Stimulated activated CD8-positive, alpha-beta memory T cell treated with anti-CD3 and anti-CD28 coated beads, Interleukin-15, amount 100 ng/mL, for 48 hours (primary cell): ENCODE data around the gene ZCCHC24.
A peak's percentile ranks its signal among the peaks of the same experiment; 100 is the strongest.

Experiments used
- DNase-seq, 2 donors: peaks; one replicate each; pipeline ENCODE4 v3.0.0-alpha.2; 2020; ENCODE audit warnings: low read depth in 2 of 2

The ZCCHC24 gene

DNA sequence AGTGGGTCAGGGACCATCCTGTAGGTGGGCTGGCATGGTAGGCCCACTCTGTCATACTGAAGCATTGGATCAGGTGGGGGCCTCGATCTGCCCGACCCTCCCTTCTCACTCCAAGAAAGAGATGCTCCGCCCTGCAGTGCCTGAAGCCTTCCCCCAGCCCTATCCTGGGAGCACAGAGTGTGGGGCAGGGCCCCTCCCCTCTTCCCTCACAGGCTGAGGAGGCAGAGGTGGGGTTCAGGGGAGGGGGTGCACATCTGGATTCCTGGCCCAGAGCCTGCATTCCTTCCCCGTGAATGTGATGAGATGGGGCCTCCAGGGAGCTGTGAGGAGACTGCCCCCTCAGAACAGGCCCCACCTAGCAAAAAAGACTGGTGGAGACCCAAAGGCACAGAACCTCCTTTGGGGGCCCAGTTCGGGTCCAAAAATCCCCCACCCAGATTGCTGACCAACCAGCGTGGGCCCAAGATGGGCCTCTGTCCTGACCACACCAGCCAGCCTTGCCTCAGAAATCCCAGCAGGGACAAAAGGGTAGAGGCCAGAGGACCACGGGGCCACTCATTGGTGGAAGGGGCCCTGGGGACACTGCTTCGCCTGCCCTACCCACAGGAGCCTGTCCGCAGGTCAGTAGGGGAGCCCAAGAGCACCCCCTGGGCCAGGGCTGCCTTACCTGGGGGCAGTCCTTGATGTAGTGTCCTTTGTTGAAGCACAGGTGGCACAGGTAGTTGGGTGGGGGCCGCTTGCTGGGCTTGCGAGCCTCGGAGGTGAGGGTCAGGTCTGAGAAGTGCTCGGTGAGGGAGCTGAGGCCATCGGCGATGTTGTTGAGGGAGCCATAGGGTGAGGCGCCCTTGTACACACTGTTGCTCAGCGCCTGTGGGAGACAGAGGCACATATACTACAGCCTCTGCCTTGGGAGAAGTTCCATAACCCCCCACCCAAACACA lies 13.3 kb downstream of the ZCCHC24 start:
- DNase-seq, result no peak

DNA sequence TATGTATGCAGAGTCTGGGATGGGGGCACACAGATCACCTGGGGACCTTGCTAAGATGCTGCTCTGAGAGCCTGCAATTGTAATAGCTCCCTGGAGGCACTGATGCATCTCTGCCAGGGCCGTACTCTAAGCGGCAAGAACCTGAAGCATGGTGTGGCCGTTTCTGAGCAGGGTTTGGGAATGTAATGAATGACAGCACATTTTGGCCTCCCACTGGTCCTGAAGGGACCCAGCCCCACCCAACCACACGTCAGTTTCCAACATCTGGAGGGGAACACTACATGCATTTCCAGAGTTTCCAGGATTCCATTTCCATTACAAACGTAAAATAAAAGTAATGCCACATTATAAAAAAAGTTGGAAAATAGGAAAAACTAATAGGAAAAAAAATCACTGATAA lies 14.0 kb downstream of the ZCCHC24 start:
- no peak for DNase-seq

DNA sequence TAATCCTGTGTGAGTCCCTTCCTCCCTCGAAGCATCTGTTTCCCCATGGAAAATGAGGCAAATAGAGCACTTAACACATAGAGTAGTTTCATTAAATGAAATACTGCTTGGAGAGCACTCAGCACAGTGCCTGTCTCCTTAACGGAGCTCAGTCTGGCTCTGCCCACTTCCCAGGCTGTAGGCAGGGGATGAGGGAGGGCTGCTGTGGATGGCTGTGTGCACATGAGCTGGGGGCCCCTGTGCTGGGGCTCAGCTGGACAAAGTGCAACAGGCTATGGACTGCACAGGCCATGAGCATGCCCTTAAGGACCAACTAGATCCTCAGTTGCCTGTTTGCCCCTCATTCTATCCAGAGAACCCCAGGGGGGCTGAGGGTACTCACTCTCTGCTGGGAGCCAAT lies 14.5 kb downstream of the ZCCHC24 start:
- DNase-seq, result no peak

DNA sequence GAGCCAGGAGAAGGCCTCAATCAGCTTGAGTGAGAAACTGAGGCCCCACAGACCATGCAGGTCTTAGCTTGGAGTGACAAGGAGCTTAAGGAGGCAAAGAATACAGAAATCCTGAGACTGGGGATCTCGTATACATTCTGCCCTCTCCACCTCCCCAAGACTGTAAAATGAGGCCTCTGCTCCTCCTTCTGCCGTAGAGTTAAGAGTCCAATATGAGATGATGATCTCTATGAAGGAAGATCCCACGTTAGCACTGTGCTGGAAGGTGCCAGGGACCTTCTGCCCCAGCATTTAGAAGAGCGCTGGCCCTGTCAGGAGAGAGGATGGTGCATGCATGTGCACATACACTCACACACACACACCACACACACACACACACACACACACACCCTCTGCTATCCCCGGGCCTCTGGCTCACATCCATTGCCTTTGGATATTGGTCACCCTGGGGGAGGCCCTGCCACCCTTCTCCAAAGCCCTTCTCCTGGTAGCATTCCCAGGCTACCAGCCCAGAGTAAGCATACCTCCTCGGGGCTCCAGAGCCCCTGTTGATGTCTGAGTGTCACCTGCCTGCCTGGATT lies 15.0 kb downstream of the ZCCHC24 start:
- DNase-seq, result no peak

DNA sequence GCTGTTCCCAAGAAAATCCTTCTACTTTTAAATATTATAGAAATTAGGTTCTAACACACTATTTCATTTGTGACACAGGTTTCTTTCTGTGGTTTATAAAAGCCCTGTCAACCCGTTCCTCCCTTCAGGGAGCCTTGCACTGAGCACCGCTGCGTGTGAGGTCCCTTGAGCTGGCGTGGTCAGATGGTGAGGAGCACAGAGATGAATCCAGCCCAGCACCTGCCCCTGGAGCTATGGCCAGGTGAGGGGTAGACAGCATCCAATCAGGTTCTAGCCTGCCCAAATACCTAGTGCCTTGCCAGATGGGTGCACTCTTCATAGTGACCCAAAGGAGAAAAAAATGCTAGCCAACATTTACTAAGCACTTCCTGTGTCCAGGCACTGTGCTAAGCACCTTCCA lies 15.7 kb downstream of the ZCCHC24 start:
- DNase-seq, result no peak

DNA sequence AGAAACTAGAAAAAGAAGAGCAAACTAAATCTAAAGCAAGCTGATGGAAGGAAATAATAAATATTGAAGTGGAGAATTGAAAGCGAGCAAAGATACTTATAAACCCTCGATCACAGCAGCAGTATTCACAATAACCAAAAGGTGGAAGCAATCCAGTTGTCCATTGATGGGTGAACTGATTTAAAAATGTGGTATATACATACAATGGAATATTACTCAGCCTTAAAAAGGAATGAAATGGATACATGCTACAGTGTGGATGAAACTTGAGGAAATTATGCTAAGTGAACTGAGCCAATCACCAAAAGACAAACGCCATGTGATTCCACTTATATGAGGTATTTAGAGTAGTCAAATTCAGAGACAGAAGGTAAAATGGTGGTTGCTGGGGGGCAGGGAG lies 17.5 kb downstream of the ZCCHC24 start:
- DNase-seq, result no peak

DNA sequence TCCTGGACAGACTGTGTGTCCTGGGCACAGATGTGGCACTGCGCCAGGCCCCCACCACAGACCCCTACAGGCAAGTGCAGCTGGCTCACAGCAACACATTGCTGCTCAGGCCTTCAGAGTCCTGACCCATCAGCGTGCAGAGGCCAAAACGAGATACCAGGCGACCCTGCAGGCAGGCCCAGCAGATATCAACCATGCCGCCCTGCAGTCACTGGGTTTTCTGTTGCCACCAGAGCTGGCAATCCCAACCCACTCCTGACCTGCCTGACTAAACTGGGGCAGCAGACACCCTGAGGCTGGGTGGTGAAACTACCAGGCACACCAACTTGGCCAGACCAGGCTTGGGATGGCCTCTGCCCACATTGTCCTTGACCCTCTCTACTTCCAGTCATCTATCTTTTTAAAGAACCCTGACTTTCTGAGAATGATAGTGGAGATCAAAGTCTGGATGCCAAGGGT lies 20.3 kb downstream of the ZCCHC24 start:
- DNase-seq, result no peak

DNA sequence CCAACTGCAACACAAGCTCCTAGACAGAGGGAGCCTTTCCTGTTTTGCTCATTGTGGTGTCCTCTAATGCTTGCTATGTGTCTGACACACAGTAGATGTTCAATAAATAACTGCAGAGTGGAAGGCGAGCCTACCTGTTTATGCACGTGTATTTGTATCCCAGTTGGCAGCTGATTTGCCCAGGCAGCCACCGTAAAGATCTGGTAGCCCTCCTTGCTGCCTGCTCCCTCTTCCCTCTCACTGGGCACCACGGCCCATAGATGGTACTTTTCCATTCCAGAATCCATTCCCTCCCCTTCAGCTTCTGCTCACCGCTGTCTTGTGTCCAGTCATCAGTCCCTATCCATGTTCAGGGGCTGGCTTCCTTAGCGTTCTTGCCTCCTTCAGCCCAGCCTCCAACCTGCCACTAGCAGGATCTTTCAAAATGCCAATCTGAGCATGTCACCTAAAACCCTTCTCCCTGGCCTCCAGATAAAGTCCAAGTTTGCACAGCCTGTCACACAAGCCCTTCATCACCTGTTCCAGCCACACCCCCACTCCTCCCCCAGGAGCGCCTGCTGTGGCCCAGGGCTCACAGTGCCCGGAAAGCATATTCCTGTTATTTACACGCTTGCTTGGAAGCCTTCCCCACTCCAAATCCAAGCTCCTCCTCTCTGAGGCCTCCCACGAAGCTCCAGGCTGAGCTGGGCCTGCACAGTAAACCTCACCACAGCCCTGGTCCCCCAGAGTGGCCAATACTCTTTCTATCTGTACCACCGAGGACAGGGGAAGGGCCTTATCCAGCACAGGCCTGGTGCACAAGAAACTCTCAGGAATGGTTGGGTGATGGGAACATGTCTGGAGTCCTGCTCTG lies 21.0 kb downstream of the ZCCHC24 start:
- DNase-seq, result no peak

DNA sequence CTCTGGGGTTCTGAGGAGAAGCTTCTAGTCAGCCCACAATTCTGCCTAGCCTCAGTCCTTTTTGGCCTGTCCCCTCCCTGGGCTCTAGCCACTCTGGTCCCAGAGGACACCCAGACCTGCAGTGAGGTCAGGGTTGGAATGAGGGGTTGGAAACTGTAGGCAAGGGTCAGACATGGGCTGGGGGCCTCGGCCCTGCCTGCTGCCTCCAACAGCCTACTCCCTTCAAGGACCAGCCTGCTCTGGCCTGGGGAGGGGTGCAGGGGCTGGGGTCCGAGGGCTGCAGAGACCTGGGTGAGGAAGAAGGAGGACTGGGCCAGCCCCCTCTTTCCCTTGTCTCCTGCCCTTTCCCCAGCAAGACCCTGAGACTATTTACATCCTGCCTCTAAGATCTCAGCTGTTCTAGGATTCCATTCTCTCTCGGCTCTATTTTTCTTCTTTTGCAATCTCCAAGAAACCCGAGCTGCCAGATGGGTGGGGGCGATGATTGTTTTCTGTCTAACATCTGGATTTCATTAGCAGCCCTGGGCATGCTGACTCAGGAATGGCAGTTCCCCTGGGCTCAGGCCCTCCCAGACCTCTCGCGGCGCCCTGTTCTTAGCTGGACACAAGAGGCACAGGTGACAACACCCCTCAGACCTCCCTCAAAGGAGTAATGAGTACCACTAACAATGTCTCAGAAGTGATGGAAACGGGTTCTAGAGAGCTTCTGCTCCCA lies 23.1 kb downstream of the ZCCHC24 start:
- DNase-seq, result no peak

DNA sequence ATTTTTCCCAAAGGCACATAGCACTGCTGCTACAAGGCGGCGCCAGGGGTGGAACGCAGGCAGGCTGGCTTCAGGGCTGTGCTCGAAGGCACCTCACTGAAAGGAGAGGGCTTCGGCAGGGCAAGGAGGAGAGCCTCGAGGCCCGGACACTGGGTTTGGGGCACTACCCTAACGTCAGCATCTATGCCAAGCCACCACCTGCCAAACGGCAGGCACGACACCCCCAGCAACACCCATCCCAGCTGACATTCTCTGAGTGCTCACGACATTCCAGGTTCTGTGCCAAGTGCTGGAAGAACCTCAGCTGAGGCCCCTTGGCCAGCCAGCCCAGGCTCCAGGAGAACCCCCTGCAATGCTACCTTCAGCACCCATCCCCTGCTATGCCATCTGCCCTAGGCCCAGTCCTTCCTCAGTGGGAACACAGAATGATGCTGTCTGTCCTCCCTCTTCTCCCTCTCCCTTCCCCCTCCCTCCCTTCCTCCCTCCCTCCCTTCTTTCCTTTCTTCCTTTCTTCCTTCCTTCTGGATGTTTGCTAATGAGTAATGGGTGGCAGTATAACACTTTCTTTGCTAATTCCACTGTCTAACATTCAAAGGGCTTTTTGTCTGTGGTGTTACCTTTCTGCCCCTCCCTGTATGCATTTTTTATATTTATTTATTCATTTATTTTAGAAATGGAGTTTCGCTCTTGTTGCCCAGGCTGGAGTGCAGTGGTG lies 24.3 kb downstream of the ZCCHC24 start:
- DNase-seq, result no peak

DNA sequence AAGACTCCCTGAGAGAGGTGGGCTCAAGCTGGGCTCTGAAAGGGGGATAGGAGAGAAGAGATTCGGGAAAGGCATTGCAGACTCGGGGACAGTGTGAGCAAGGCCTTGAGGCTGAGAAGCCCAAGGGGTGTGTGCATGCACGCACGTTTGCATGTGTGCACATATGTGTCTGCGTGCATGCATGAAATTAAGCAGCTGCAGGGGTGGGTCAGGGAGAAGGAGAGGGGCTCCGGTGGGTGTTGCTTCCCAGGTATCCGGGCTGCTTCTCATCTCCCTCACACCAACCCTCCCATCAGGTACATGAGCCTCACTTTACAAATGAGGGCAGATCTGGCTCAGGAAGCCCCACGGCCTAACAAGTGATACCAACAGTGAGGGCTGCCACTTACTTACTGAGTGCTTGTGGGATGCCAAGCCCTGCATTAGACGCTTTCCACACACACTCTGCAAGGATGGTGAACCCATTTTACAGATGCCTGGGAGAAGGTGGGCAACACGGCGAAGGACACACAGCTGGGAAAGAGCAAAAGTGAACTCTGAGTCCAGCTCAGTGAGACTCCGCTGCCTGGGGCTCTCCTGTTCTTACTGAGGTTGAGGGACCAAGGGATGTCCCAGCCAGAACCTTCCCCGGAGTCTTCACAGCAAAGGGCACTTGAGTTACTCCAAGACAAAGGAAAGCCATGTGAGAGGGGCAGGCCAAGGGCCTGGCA lies 26.4 kb downstream of the ZCCHC24 start:
- DNase-seq, result no peak

DNA sequence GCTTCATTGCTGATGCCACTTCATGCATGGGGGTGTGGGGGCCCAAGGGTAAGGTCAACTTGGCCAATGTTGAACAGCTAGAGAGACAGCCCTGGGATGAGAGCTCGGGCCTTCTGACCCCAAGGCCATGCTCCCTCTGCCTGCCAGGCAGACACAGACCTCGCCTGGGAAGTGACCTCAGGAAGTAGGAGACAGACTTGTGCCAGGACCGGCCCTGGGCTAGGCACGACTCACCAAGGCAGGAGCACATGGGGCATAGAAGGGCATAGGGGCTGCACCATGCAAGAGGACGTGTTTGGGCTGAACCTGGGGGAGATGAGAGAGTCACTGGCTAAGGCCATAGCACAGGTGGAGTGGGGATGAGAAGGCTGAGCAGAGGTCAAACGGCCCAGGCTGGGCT lies 27.1 kb downstream of the ZCCHC24 start:
- DNase-seq, result no peak

DNA sequence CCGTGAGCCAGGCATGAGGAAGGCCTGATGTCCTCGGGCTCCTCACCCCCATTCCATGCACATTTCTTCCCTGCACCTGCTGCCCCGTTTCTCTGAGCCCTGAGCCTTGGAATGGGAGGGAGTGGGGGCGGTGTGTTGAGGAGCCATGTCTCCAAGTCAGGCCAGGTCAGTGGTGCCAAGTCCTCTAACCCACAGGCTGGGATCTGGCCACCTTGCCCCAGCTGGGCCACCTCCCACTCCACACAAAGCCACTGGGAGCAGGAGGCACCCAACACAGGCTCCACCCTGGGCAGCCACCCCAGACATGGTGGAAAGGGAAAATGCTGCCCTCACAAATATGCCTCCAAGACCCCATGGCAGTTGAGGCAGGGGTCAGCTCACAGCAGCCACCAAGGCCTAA lies 27.7 kb downstream of the ZCCHC24 start:
- no peak for DNase-seq

DNA sequence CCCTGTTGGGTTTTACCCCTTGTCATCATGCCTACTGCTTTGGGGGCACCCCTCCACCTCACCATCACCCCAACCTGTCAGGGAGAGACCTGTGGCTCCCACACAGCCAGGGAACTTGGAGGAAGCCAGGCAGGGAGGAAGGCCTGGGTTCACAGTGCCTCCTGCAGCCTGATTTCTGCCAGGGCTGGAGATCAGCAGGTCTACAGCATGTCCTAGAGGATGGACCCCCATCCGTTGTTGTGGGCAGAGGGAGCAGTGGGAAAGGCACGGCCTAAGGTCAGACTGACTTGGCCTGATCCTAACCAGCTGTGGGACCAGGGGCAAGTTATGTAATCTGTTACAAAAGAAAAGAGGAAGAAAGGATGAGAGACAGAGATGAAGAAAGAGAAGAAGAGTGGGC lies 28.2 kb downstream of the ZCCHC24 start:
- no peak for DNase-seq

DNA sequence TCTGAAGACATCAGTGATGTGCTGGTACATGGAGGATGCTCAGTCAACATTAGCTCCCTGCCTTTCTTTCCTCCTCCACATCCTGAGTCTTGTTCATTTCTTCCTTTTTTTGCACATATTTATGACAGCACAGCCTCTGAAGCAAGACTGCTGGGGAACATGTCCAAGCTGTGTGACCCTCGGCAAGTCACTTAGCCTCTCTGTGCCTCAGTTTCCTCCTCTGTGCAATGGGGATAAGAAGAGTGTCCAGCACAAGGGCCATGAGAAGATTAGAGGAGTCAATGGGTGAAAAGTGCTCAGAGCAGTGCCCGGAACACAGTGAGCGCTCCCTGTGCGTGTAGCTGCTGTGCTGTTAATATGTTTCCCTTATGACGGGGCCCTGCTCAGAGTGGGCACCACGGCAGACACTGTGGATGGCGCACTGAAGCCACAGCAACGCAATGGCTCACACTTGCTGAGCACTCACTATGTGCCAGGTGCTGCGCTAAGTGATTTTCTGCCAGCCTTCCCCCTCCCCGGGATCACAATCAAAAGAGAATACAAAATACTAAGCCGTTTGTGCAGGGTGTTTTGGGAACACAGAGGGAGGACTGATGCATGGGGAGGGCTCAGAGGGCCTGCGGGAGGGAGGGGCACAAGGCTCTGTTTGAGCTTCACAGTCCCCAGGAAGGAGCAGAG lies 28.7 kb downstream of the ZCCHC24 start:
- no peak for DNase-seq

DNA sequence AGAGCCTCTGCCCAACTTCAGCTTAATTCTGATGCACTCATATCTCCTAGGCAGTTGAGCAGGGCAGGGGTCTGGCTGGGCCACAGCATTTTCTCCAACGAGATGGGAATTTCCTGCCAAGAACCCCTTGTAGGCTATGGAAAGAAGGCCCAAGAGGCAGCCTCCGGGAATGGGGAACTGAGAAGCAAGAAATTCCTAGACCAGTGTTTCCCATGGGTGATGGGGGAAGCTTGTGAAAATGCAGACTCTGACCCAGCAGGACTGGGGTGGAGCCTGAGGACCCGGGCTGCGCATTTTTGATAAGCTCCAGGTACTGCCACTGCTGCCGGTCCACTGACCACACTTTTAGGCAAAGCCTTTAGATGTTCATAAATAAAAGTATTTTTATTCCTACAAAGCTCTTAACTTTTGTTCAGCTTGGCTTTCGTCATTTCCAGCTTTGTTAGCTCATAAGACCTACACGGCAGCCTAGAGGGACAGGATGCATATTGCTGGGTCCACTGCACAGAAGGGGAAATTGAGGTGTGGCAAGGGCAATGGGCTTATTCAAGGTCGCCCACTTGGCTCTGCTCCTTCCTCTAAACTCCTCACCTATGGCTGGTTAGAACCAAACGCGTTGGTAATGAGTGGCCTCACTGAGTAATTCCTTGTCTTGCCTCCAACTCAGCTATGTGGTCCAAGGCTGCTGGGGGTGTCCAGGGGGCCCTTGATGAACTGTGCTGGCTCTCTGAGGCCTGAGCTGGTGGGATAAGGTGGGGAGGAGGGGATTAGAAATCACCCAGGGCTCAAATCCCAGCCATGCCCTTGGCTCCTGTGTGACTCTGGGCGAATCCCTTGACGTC lies 29.5 kb downstream of the ZCCHC24 start:
- no peak for DNase-seq

DNA sequence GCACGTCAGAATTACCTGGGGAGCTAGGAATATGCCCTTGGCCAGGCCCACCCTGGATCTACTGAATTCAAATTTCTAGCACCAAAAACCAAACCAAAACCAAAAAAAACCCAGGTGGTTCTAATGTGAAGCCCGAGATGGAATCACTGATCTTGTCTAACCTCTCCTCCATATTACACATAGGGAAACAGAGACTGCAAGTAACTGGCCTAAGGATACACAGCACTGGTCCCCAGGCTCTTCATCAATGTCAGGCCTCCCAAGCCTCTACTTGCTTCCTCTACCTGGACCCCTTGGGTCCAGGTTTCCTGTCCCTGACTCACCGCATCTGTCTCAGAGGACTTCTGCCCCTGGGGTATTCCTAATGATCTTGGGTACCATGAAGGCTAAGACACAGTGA lies 30.7 kb downstream of the ZCCHC24 start:
- DNase-seq, result no peak

DNA sequence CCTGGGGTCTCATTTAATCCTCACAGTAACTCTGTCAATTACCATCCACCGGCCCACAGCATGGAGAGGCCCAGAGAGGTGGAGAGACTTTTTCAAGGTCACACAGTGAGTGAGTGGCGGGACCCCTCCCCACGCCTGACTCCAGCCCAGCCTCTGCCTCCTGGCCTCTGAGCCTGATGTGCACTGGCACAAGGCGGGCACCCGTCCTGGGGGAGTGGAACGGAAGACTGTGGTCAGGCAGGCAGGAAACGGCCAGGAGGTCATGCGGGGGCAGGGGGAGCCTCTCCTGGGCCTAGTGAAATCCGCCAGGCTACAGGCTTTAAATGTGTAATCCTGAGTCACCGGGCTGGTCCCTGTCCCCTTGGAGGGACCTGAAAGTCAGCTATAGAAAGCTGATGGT lies 32.2 kb downstream of the ZCCHC24 start:
- peak; percentile 16 to 23 for DNase-seq

DNA sequence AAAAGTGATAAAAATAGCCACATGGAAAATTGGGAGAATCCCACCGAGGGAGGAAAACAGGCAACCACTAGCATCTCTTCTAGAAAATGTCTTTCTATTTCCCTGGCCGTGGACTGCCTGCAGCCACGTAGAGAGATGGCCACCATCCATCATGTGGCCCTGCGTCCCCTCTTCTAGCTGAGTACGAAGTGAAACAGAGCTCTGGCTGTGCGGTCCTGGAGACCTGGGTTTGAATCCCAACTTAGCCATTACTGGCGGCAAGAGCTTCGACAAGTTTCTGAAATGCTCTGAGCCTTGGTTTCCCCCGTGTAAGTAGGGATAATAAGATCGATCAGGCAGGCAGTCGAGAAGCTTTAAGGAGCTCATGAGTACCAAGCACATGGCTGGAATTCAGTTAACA lies 32.9 kb downstream of the ZCCHC24 start:
- no peak for DNase-seq
